Measurements from ENCODE around the gene KLF4.

DNA sequence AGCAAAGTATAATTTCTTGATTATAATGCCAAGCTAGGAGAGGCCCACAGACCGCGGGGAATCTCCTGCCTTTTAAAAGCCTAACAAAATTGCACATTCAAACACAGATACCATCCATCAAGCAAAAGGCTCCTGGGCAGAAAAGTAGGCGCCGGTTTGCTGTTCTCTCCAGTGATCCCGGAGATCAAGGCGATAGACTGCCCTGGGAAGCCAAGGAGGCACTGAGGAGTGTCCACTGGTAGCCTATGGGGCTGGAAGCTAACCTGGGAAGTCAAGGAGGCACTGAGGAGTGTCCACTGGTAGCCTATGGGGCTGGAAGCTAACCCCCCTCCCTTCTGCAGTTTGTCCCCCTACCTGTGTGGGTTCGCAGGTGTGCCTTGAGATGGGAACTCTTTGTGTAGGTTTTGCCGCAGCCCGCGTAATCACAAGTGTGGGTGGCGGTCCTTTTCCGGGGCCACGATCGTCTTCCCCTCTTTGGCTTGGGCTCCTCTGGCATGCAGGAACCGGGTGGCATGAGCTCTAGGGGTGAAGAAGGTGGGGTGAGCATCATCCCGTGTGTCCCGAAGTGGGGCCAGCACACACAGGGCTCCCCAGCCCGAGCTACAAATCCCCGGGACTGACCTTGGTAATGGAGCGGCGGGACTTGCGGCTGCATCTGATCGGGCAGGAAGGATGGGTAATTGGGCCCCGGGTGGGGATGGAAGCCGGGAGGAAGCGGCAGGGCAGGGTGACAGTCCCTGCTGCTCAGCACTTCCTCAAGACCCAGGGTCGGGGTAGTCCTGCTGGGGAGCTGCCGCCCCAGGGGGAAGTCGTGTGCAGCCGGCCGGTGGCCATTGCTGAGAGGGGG, 2.7 kb downstream of the KLF4 start:
- no peak for TF ChIP-seq POLR2A (IDR thresholded peaks at IDR 0.05)
- TF ChIP-seq, protein P1, sequence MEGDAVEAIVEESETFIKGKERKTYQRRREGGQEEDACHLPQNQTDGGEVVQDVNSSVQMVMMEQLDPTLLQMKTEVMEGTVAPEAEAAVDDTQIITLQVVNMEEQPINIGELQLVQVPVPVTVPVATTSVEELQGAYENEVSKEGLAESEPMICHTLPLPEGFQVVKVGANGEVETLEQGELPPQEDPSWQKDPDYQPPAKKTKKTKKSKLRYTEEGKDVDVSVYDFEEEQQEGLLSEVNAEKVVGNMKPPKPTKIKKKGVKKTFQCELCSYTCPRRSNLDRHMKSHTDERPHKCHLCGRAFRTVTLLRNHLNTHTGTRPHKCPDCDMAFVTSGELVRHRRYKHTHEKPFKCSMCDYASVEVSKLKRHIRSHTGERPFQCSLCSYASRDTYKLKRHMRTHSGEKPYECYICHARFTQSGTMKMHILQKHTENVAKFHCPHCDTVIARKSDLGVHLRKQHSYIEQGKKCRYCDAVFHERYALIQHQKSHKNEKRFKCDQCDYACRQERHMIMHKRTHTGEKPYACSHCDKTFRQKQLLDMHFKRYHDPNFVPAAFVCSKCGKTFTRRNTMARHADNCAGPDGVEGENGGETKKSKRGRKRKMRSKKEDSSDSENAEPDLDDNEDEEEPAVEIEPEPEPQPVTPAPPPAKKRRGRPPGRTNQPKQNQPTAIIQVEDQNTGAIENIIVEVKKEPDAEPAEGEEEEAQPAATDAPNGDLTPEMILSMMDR (IDR thresholded peaks at IDR 0.05) = no peak
